CD8-positive, alpha-beta memory T cell (primary cell): Measurements from ENCODE around the gene RAB10. TPM values are rescaled to one million over a fixed set of nuclear protein-coding genes. Genes with fewer than 3 reads are reported as not detected.
A peak's percentile ranks its signal among the peaks of the same experiment; 100 is the strongest.
"Not testable (repeated sequence)": the region's sequence is repeated elsewhere in the genome, so short reads cannot be mapped to it uniquely, and the experiment has no call there.

Source experiments
- CTCF ChIA-PET: fragments of 350-600 bp; sonication (Branson Sonifier 250); formaldehyde crosslinking; loops from one replicate; lab custom pipeline; 2021; ENCODE audit warnings: antibody characterized with exemption; lab: Charles Lee
- POLR2A ChIA-PET: fragments of 350-600 bp; sonication (Branson Sonifier 250); formaldehyde crosslinking; loops from one replicate; lab custom pipeline; 2021; ENCODE audit warnings: antibody characterized with exemption; lab: Charles Lee
- DNase-seq, 5 donors: peaks; one replicate each; pipeline versions ENCODE4 v3.0.0 to v3.0.0-alpha.2; 2020 to 2022; ENCODE audit warnings: mixed read lengths in 1 of 5
- H3K27ac ChIP-seq: one replicate; pipeline ENCODE4 v1.7.0; 2013; ENCODE audit warnings: low read depth, mild to moderate bottlenecking, low read length, moderate library complexity
- H3K27me3 ChIP-seq: 2 replicates; pipeline ENCODE4 v1.7.0; 2013; ENCODE audit warnings: low read length, mild to moderate bottlenecking; ENCODE audit not compliant: insufficient read depth, poor library complexity, severe bottlenecking
- H3K36me3 ChIP-seq: 2 replicates; pipeline ENCODE4 v1.7.0; 2013; ENCODE audit warnings: mild to moderate bottlenecking, low read length, moderate library complexity; ENCODE audit not compliant: insufficient read depth
- H3K4me1 ChIP-seq: 2 replicates; pipeline ENCODE4 v1.7.0; 2013; ENCODE audit warnings: mild to moderate bottlenecking, low read length, moderate library complexity; ENCODE audit not compliant: insufficient read depth
- H3K4me3 ChIP-seq: 2 replicates; pipeline ENCODE4 v1.7.0; 2013; ENCODE audit warnings: mild to moderate bottlenecking, low read length
- H3K9me3 ChIP-seq: 2 replicates; pipeline ENCODE4 v1.7.0; 2013; ENCODE audit warnings: mild to moderate bottlenecking, low read length
- H3K27ac Mint-ChIP-seq, 8 donors: one replicate each; pipeline ENCODE4 v1.8.0; 2020 to 2021; ENCODE audit warnings: mixed read lengths in 8 of 8, mild to moderate bottlenecking in 6 of 8, inconsistent platforms in 3 of 8, moderate library complexity in 3 of 8
- H3K27me3 Mint-ChIP-seq, 2 donors: one replicate each; pipeline ENCODE4 v1.8.0; 2020 to 2021; ENCODE audit warnings: mixed read lengths in 2 of 2, mild to moderate bottlenecking in 1 of 2, moderate library complexity in 1 of 2
- H3K36me3 Mint-ChIP-seq, 3 donors: one replicate each; pipeline ENCODE4 v1.8.0; 2020 to 2021; ENCODE audit warnings: mixed read lengths in 3 of 3, inconsistent platforms in 1 of 3, mild to moderate bottlenecking in 1 of 3
- H3K4me1 Mint-ChIP-seq, 3 donors: one replicate each; pipeline ENCODE4 v1.8.0; 2020 to 2021; ENCODE audit warnings: mixed read lengths in 3 of 3, inconsistent platforms in 1 of 3, mild to moderate bottlenecking in 1 of 3
- H3K4me3 Mint-ChIP-seq, 7 donors: one replicate each; pipeline ENCODE4 v1.8.0; 2020 to 2021; ENCODE audit warnings: mixed read lengths in 7 of 7, mild to moderate bottlenecking in 6 of 7, moderate library complexity in 4 of 7, inconsistent platforms in 2 of 7
- H3K9me3 Mint-ChIP-seq, 5 donors: one replicate each; pipeline ENCODE4 v1.8.0; 2020 to 2022; ENCODE audit warnings: mixed read lengths in 5 of 5, mild to moderate bottlenecking in 3 of 5, moderate library complexity in 2 of 5, inconsistent platforms in 1 of 5
- polyA plus RNA-seq: library from polyadenylated mRNA; unstranded; fragments of 300-500 nt; fragmentation: Illumina TruSeq; gene quantifications from one replicate; pipeline ENCODE4 v1.2.3, GENCODE V29; 2021
- total RNA-seq, 2 experiments: library from RNA; stranded (reverse); gene quantifications; one replicate each; pipeline ENCODE4 v1.2.3, GENCODE V29; 2021

RAB10 gene
- total and polyA plus RNA-seq, 3 experiments from 2014 or later: 93.3 to 167 (median 155) TPM

- no peak overlapping the region for H3K27ac ChIP-seq
- no peaks in the 10 kb centered on the region for H3K9me3 Mint-ChIP-seq
- H3K36me3 ChIP-seq: no peaks in the 10 kb centered on the region
- no peaks in the 10 kb centered on the region for H3K27me3 ChIP-seq
- no peak overlapping the region for H3K4me3 ChIP-seq
- H3K36me3 Mint-ChIP-seq: no peaks in the 10 kb centered on the region
- peaks cover 3 to 4% (median 4%) of the 10 kb centered on the region in 3 donors for H3K4me1 Mint-ChIP-seq
- POLR2A ChIA-PET: no interaction called here
- peaks cover 0 to 2% of the 10 kb centered on the region in 2 donors for H3K27me3 Mint-ChIP-seq
- no peak for DNase-seq
- H3K27ac Mint-ChIP-seq: no peak overlapping the region
- H3K4me1 ChIP-seq: no peaks in the 10 kb centered on the region
- no peaks in the 10 kb centered on the region for H3K9me3 ChIP-seq
- CTCF ChIA-PET: no interaction called here
- H3K4me3 Mint-ChIP-seq: no peak overlapping the region
These were observed 37.0 kb upstream of the RAB10 start for GRCh38 chr2:25996844-25997243.

- H3K4me3 Mint-ChIP-seq, H3K27me3 ChIP-seq, H3K4me1 ChIP-seq, H3K4me3 ChIP-seq, DNase-seq, H3K4me1 Mint-ChIP-seq, H3K27ac ChIP-seq, CTCF ChIA-PET, H3K36me3 Mint-ChIP-seq, H3K36me3 ChIP-seq, H3K9me3 Mint-ChIP-seq, H3K27me3 Mint-ChIP-seq, POLR2A ChIA-PET, H3K9me3 ChIP-seq: not testable (repeated sequence)
- H3K27ac Mint-ChIP-seq: peak overlapping the region in 1 of 8 donors; percentile 38
These were observed 35.0 kb upstream of the RAB10 start for GRCh38 chr2:25998816-25999383.

GRCh38 chr2:25999406-25999805, 34.5 kb upstream of the RAB10 start:
- POLR2A ChIA-PET, H3K36me3 ChIP-seq, H3K27me3 Mint-ChIP-seq, H3K4me1 ChIP-seq, H3K27me3 ChIP-seq, H3K4me1 Mint-ChIP-seq, H3K4me3 ChIP-seq, H3K27ac ChIP-seq, DNase-seq, H3K36me3 Mint-ChIP-seq, H3K9me3 ChIP-seq, H3K9me3 Mint-ChIP-seq: not testable (repeated sequence)
- H3K4me3 Mint-ChIP-seq: peak overlapping the region in 1 of 7 donors; percentile 19
- CTCF ChIA-PET: interaction anchor here (1.4 kb wide), 1 partner anchor 22 kb away, joined by 3 read pairs; no protein-coding TSS in a partner anchor
- peak overlapping the region in 1 of 8 donors; percentile 52 for H3K27ac Mint-ChIP-seq

- H3K36me3 ChIP-seq: no peaks in the 10 kb centered on the region
- no peaks in the 10 kb centered on the region for H3K4me1 Mint-ChIP-seq
- ChIA-PET POLR2A (no interaction called here), CTCF (interaction anchor here (1.0 to 1.4 kb wide), 2 partner anchors 9 to 21 kb away, joined by 3 read pairs; no protein-coding TSS in a partner anchor)
- H3K4me1 ChIP-seq: no peaks in the 10 kb centered on the region
- no peak overlapping the region for H3K4me3 Mint-ChIP-seq
- H3K9me3 Mint-ChIP-seq: no peaks in the 10 kb centered on the region
- H3K36me3 Mint-ChIP-seq: peaks cover 0 to 1% (median 0%) of the 10 kb centered on the region in 3 donors
- H3K27me3 ChIP-seq: no peaks in the 10 kb centered on the region
- peaks cover 5 to 8% of the 10 kb centered on the region in 2 donors for H3K27me3 Mint-ChIP-seq
- no peak for DNase-seq
- peak overlapping the region in 1 of 8 donors; percentile 92 for H3K27ac Mint-ChIP-seq
- H3K27ac ChIP-seq: no peak overlapping the region
- H3K9me3 ChIP-seq: no peaks in the 10 kb centered on the region
- no peak overlapping the region for H3K4me3 ChIP-seq
These were observed 33.3 kb upstream of the RAB10 start for GRCh38 chr2:26000561-26001082.

- H3K4me1 ChIP-seq: no peaks in the 10 kb centered on the region
- no peak overlapping the region for H3K4me3 ChIP-seq
- POLR2A ChIA-PET: no interaction called here
- CTCF ChIA-PET: no interaction called here
- Mint-ChIP-seq H3K27me3 (peaks cover 5 to 8% of the 10 kb centered on the region in 2 donors), H3K9me3 (no peaks in the 10 kb centered on the region), H3K27ac (peak overlapping the region in 1 of 8 donors; percentile 11), H3K4me3 (no peak overlapping the region), H3K36me3 (peaks cover 0 to 1% (median 0%) of the 10 kb centered on the region in 3 donors), H3K4me1 (no peaks in the 10 kb centered on the region)
- H3K9me3 ChIP-seq: no peaks in the 10 kb centered on the region
- no peak for DNase-seq
- H3K27me3 ChIP-seq: no peaks in the 10 kb centered on the region
- no peaks in the 10 kb centered on the region for H3K36me3 ChIP-seq
- H3K27ac ChIP-seq: no peak overlapping the region
These were observed 32.0 kb upstream of the RAB10 start for GRCh38 chr2:26001743-26002351.

- Mint-ChIP-seq H3K27me3 (peaks cover 5 to 8% of the 10 kb centered on the region in 2 donors), H3K9me3 (no peaks in the 10 kb centered on the region), H3K36me3 (peaks cover 0 to 1% (median 0%) of the 10 kb centered on the region in 3 donors), H3K4me1 (no peaks in the 10 kb centered on the region), H3K27ac (peak overlapping the region in 1 of 8 donors; percentile 60), H3K4me3 (no peak overlapping the region)
- Histone ChIP-seq H3K9me3 (no peaks in the 10 kb centered on the region), H3K27me3 (no peaks in the 10 kb centered on the region), H3K27ac (no peak overlapping the region), H3K4me1 (no peaks in the 10 kb centered on the region), H3K36me3 (no peaks in the 10 kb centered on the region), H3K4me3 (no peak overlapping the region)
- POLR2A ChIA-PET: no interaction called here
- CTCF ChIA-PET: interaction anchor here (1.0 kb wide), 1 partner anchor 11 kb away, joined by 3 read pairs; no protein-coding TSS in a partner anchor
- no peak for DNase-seq
These were observed 31.1 kb upstream of the RAB10 start for GRCh38 chr2:26002632-26003310.

- peaks cover 0 to 4% (median 0%) of the 10 kb centered on the region in 5 donors for H3K9me3 Mint-ChIP-seq
- no peak overlapping the region for H3K27ac Mint-ChIP-seq
- ChIA-PET CTCF (interaction anchor here (1.3 kb wide), 1 partner anchor 57 kb away, joined by 3 read pairs; no protein-coding TSS in a partner anchor), POLR2A (no interaction called here)
- H3K4me1 Mint-ChIP-seq: no peaks in the 10 kb centered on the region
- H3K27me3 Mint-ChIP-seq: peaks cover 3 to 8% of the 10 kb centered on the region in 2 donors
- no peaks in the 10 kb centered on the region for H3K36me3 ChIP-seq
- peaks cover 0 to 4% (median 1%) of the 10 kb centered on the region in 3 donors for H3K36me3 Mint-ChIP-seq
- H3K9me3 ChIP-seq: no peaks in the 10 kb centered on the region
- no peak overlapping the region for H3K27ac ChIP-seq
- DNase-seq: no peak
- H3K4me1 ChIP-seq: no peaks in the 10 kb centered on the region
- no peaks in the 10 kb centered on the region for H3K27me3 ChIP-seq
- no peak overlapping the region for H3K4me3 ChIP-seq
- no peak overlapping the region for H3K4me3 Mint-ChIP-seq
These were observed 25.8 kb upstream of the RAB10 start for GRCh38 chr2:26008095-26008494.
